Activated T-cell treated with anti-CD3 and anti-CD28 coated beads for 24 hours (primary cell): ENCODE data around the gene MAP4K3.
"Not testable (repeated sequence)": the region's sequence is repeated elsewhere in the genome, so short reads cannot be mapped to it uniquely, and the experiment has no call there.

ENCODE experiments used
- DNase-seq: peaks from one replicate; pipeline ENCODE4 v3.0.0-alpha.2; 2020; ENCODE audit warnings: low read depth

Gene MAP4K3

GRCh38 chr2:39304200-39304599 lies 132.9 kb downstream of the MAP4K3 start:
- no peak for DNase-seq

DNA sequence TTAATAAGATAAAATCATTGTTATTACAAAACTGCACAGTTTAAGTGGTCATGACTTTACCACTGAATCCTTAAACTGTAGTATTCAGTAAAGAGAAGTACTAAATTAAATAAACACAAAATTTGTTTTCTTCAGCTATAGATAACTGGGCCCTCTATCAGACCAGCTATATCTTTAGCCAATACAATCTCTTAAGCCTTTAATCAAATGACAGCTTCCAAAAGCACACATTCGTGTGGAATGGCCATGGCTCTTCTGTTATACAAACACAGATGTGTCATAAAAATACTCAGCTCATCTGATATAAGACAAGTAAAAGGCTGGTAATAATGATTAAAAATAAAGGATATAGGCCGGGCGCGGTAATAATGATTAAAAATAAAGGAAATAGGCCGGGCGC lies 135.7 kb downstream of the MAP4K3 start:
- DNase-seq: no peak

DNA sequence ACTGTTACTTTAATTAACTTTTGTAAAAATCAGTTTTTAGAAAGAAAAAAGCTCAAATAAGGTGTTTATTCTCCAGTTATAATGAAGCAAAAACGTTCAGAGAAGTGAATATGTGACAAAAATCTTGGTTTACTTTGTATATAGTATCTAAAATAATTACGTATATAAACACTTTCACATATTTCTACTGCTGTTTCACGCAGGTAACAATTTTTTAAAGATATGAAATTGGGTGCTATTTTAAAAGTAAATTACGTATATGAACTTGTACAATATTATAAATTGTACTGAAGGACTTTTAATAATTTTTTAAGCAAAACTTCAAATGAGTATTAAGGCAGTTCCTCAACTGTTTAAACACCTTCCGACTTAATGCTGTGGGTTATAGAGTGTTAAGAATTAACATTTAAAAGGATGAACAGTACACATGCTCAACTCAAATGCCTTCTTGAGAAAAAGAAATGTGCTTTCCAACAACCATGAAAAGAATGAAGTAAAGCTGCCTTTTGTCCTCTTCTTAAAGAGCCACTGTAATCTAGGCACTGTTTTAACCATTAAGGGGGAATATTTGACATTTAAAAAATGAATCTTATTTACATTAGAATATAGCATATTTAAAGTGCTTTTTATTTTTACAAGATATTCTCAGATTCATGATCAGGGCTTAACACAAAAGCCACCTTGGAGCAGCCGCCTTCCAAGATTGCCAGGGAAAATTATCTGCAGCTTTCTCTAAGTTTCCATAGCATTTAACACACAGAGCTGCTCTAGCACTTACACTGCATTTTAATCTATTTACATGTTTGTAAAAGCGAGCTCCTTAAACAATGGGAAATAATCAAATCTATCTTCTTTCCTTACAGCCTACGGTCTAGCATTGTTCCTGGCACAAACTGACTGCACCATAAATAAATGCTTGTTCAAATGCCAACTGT lies 136.8 kb downstream of the MAP4K3 start:
- DNase-seq: no peak

GRCh38 chr2:39290433-39290832 lies 146.7 kb downstream of the MAP4K3 start:
- no peak for DNase-seq

GRCh38 chr2:39289609-39290008 lies 147.5 kb downstream of the MAP4K3 start:
- DNase-seq: no peak

DNA sequence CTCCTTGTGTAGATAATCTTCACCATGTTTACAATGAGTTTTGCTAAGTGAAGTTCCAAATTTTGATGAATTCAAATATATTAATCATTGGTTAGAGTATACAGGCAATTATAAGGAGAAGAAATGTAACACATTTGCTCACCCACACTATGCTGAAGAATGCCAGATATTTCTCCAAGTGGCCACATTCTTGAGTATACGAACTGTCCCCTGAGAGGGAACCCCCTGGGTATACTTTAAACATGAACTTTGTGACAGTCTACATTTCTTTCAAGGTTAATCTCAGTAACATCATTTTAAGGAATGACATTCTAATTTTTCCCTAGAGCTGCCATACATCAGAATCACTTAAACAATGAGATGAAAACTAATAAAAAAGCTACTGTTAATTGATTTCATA lies 153.5 kb downstream of the MAP4K3 start:
- no peak for DNase-seq

DNA sequence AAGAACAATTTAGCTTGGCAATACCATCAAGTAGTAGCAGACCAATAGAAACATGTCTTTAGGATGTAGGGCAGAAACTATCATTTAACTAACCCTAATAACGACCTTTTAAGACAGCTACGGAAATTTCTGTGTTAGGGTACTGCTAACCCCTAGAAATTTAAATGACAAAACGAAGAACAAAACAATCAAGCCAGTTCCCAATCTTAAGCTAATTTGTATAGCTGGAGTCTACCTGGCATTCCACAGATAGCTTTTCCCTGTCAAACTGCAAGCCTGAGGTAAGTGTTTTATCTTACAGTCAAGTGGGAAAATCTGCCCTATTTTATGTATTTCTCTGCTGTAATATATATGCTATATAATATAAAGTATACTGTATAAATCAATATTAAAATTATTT lies 155.7 kb downstream of the MAP4K3 start:
- no peak for DNase-seq

- DNase-seq: no peak
Measured at GRCh38 chr2:39275016-39275415, 162.1 kb downstream of the MAP4K3 start.

DNA sequence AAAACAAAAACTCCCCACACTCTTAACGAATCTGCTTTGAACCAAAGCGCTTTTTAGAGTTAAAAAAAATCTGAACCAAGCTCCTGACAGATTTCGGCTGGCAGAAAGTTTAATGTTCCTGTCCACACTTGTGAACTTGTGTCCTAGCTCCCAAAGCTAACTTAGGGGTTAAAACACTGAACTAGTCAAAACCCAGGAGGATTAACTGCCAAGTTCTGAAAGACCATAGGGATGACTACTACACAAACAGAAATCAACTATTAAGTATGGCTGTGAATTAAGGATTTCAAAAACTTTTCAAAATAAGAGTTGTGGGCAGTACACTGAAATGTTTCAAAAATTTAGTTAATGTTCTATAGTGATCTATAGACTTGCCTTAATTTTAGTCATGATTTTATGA lies 167.1 kb downstream of the MAP4K3 start:
- DNase-seq: no peak

GRCh38 chr2:39266916-39267434 lies 170.1 kb downstream of the MAP4K3 start:
- DNase-seq: no peak

DNA sequence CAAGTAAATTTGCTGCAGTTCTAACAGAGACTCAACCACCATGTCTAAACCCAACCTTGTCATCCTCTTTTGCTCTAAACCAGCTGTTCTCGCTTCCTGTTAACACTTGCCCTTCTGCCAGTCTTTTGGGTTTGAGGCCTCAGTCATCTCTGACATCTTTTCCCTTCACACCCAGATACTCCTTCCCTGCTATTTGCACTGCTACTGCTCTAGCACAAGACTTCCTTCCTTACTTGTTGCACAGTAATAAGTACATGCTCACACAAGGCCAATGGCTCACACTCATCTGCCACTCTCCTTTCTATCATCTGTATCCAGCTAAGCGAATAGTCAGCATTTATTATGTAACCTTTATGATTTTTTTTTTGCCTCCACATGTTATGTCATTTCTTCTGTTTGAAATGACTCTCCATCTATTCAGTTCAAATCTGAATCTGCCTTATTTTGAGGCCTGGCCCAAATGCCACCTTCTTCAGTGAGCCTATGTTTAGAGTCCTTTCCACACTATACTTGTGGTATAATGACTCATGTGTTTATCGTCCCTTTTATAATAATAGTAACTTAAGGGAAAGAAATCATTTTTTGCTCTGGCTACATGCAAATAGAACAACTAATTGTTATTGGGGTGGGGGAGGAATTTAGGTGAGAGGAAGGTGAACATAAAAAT lies 170.8 kb downstream of the MAP4K3 start:
- no peak for DNase-seq

GRCh38 chr2:39265315-39265714 lies 171.8 kb downstream of the MAP4K3 start:
- no peak for DNase-seq

DNA sequence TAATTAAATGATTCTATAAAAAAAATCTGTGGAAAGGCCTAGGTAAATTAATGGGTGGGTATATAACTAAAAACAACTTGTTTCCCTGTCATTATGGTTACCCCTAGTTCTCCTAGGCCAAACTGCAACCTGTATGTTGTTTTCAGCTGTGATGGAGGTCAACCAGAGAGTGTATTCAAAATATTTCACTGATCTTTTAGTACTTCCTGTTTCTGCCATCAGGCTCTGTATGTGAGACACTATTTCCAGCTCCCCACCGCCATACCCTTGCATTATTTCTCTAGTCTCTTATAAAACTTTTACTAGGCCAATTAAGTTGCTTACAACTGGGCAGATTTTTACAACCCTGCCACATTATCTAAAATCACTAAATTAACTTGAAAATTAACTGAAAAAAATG lies 172.4 kb downstream of the MAP4K3 start:
- no peak for DNase-seq

GRCh38 chr2:39260087-39260486 lies 177.0 kb downstream of the MAP4K3 start:
- no peak for DNase-seq

GRCh38 chr2:39256040-39256439 lies 181.0 kb downstream of the MAP4K3 start:
- DNase-seq: no peak

GRCh38 chr2:39252888-39253518 lies 184.1 kb downstream of the MAP4K3 start:
- no peak for DNase-seq

GRCh38 chr2:39247512-39248043 lies 189.5 kb downstream of the MAP4K3 start:
- DNase-seq: no peak

DNA sequence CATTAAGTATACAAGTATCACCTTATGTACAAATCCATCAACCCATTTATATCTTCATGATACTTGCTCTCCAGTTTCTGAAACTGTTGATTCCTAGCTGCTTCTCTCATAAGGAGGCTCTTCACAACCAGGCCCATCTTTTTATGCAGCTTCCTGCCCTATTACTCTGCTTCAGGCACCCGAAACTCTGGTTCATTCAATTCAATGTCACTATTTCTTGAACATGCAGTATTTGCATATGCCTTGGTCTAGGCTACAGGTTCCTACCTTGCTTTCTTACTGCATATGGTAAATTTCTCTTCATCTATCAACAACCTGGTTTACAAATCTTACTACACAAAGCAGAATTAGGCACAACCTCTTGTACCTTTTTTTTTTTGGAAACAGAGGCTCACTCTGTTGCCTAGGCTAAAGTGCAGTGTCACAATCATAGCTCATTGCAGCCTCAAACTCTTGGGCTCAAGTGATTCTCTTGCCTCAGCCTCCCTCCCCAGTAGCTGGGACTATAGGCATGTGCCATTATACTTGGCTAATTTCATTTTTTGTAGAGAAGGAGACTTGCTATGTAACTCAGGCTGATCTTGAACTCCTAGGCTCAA lies 190.6 kb downstream of the MAP4K3 start:
- DNase-seq: no peak

GRCh38 chr2:39244963-39245625 lies 192.0 kb downstream of the MAP4K3 start:
- not testable (repeated sequence) for DNase-seq

- DNase-seq: not testable (repeated sequence)
Measured at GRCh38 chr2:39244241-39244862, 192.7 kb downstream of the MAP4K3 start.
